Measurements from ENCODE around the gene HHIP.

The HHIP gene

GRCh38 chr4:144645631-144646522, at the start of gene HHIP:
HHIP (plus strand) TSS chr4:144646156; CDS start chr4:144646676, 520 bp downstream.
- DNase-seq (ENCODE audit: low read depth): no peak

GRCh38 chr4:144597171-144597570, 48.8 kb upstream of the HHIP start:
- no peak for DNase-seq (ENCODE audit: low read depth)

GRCh38 chr4:144599621-144600020, 46.3 kb upstream of the HHIP start:
- no peak for DNase-seq (ENCODE audit: low read depth)

GRCh38 chr4:144611850-144612249, 34.1 kb upstream of the HHIP start:
- no peak for DNase-seq (ENCODE audit: low read depth)

GRCh38 chr4:144614850-144615585, 30.9 kb upstream of the HHIP start:
- DNase-seq (ENCODE audit: low read depth): no peak

GRCh38 chr4:144621681-144622080, 24.3 kb upstream of the HHIP start:
- no peak for DNase-seq (ENCODE audit: low read depth)

GRCh38 chr4:144627663-144628076, 18.3 kb upstream of the HHIP start:
- DNase-seq (ENCODE audit: low read depth): no peak

- no peak for DNase-seq (ENCODE audit: low read depth)
Measured at GRCh38 chr4:144633215-144633614, 12.7 kb upstream of the HHIP start.

- DNase-seq (ENCODE audit: low read depth): no peak
Measured at GRCh38 chr4:144634978-144635747, 10.8 kb upstream of the HHIP start.

GRCh38 chr4:144644368-144645101, 1.4 kb upstream of the HHIP start:
- no peak for DNase-seq (ENCODE audit: low read depth)

GRCh38 chr4:144645102-144645630, 790 bp upstream of the HHIP start:
- no peak for DNase-seq (ENCODE audit: low read depth)

- DNase-seq (ENCODE audit: low read depth): no peak
Measured at GRCh38 chr4:144646523-144647094, 653 bp downstream of the HHIP start.

- no peak for DNase-seq (ENCODE audit: low read depth)
Measured at GRCh38 chr4:144647095-144647561, 1.2 kb downstream of the HHIP start.

- no peak for DNase-seq (ENCODE audit: low read depth)
Measured at GRCh38 chr4:144647590-144647989, 1.6 kb downstream of the HHIP start.

GRCh38 chr4:144648042-144648441, 2.1 kb downstream of the HHIP start:
- no peak for DNase-seq (ENCODE audit: low read depth)

GRCh38 chr4:144649646-144650045, 3.7 kb downstream of the HHIP start:
- no peak for DNase-seq (ENCODE audit: low read depth)

GRCh38 chr4:144650311-144651005, 4.5 kb downstream of the HHIP start:
- DNase-seq (ENCODE audit: low read depth): no peak

GRCh38 chr4:144653781-144654545, 8.0 kb downstream of the HHIP start:
- DNase-seq (ENCODE audit: low read depth): no peak

- no peak for DNase-seq (ENCODE audit: low read depth)
Measured at GRCh38 chr4:144655491-144655890, 9.5 kb downstream of the HHIP start.

- DNase-seq (ENCODE audit: low read depth): no peak
Measured at GRCh38 chr4:144656850-144657249, 10.9 kb downstream of the HHIP start.
